OCI-LY3 (cell line): Measurements from ENCODE around the gene ERC1.

Source experiments
- EZH2phosphoT487 ChIP-seq: fragments of 200-600 bp; shearing (Covaris generic); IDR thresholded peaks from 2 replicates; pipeline ENCODE4 v1.6.1; 2018; ENCODE audit warnings: antibody characterized with exemption, mixed run types, low read depth
- TF ChIP-seq, protein P1 (sequence below): fragments of 200-600, 300-600 bp; sonication (generic); IDR thresholded peaks from 2 replicates; pipeline ENCODE4 v1.5.1; 2014; ENCODE audit warnings: antibody characterized with exemption, low read length, low read depth

DNA sequence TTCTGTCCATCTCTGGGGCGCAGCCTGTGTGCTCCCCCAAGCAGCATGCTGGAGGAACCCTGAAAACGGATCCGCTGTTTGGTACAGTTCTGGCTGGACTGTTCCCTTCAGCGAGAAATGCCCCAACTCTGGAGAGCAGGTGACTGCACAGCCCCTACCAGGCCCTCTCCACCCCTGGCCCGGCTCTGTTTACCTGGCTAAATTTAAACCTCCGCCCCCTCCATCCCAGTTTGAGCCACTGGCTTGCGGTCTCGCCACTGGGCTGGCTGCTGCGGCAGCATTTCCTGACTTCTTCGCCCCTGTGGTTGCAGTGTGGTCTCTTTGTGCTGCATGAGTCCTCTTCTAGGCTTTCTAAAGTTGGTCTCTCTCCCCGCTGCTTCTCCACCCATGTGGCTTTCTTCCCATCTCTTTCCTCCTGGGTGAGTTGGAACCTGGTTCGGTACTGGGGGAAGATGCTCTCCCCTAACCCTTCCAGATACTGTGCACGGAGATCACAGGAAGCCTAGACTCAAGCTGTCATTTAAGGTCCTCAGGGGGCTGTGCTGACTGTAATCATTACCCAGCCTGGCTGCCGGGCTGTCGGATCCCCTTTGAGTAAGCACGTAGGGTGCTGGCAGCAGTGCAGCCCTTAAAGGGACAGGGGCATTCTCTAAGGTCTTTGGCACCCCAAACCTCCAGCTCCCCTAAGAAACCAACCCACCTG is 542.7 kb downstream of the ERC1 start:
- TF ChIP-seq, protein P1, sequence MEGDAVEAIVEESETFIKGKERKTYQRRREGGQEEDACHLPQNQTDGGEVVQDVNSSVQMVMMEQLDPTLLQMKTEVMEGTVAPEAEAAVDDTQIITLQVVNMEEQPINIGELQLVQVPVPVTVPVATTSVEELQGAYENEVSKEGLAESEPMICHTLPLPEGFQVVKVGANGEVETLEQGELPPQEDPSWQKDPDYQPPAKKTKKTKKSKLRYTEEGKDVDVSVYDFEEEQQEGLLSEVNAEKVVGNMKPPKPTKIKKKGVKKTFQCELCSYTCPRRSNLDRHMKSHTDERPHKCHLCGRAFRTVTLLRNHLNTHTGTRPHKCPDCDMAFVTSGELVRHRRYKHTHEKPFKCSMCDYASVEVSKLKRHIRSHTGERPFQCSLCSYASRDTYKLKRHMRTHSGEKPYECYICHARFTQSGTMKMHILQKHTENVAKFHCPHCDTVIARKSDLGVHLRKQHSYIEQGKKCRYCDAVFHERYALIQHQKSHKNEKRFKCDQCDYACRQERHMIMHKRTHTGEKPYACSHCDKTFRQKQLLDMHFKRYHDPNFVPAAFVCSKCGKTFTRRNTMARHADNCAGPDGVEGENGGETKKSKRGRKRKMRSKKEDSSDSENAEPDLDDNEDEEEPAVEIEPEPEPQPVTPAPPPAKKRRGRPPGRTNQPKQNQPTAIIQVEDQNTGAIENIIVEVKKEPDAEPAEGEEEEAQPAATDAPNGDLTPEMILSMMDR: no peak; the same call in 1 of the 2 replicates
- no peak for TF ChIP-seq EZH2phosphoT487
